B cell (primary cell): ENCODE results near the gene VAV2.

Experiments used
- CTCF ChIP-seq: fragments of 200-600 bp; IDR thresholded peaks from one replicate; pipeline ENCODE4 v1.8.0; 2022; ENCODE audit warnings: antibody characterized with exemption, mild to moderate bottlenecking
- EZH2 ChIP-seq: IDR thresholded peaks from 2 replicates; pipeline ENCODE4 v1.6.1; 2012; ENCODE audit warnings: borderline replicate concordance, low read depth, mild to moderate bottlenecking, moderate library complexity, low read length; ENCODE audit not compliant: insufficient read depth, poor library complexity, severe bottlenecking

- TF ChIP-seq CTCF: no peak
- no peak for TF ChIP-seq EZH2
Measured at GRCh38 chr9:133832877-133833276, 159.2 kb downstream of the VAV2 start.
